Measurements from ENCODE around the gene CCDC92.

CCDC92 gene

DNA sequence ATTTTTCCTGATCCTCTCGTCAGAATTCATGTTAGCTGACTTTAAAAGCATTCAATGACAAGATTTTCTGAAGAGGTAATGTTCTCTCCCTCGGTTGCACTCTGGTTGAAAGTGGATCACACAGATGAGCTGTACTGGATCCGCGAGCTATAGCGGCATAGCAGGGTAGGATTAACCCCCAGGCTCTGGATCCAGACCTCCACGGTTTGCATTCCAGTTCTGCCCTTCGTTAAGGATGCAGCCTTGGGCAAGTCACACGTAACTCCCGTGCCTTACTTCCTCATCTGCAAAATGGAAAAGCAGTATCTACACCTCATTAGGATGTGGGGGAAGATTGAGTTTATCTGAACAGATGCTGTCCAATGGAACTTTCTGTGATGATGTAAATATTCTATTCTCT lies 13.8 kb downstream of the CCDC92 start:
- TF ChIP-seq, protein P1, sequence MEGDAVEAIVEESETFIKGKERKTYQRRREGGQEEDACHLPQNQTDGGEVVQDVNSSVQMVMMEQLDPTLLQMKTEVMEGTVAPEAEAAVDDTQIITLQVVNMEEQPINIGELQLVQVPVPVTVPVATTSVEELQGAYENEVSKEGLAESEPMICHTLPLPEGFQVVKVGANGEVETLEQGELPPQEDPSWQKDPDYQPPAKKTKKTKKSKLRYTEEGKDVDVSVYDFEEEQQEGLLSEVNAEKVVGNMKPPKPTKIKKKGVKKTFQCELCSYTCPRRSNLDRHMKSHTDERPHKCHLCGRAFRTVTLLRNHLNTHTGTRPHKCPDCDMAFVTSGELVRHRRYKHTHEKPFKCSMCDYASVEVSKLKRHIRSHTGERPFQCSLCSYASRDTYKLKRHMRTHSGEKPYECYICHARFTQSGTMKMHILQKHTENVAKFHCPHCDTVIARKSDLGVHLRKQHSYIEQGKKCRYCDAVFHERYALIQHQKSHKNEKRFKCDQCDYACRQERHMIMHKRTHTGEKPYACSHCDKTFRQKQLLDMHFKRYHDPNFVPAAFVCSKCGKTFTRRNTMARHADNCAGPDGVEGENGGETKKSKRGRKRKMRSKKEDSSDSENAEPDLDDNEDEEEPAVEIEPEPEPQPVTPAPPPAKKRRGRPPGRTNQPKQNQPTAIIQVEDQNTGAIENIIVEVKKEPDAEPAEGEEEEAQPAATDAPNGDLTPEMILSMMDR (IDR thresholded peaks at IDR 0.05) = no peak

DNA sequence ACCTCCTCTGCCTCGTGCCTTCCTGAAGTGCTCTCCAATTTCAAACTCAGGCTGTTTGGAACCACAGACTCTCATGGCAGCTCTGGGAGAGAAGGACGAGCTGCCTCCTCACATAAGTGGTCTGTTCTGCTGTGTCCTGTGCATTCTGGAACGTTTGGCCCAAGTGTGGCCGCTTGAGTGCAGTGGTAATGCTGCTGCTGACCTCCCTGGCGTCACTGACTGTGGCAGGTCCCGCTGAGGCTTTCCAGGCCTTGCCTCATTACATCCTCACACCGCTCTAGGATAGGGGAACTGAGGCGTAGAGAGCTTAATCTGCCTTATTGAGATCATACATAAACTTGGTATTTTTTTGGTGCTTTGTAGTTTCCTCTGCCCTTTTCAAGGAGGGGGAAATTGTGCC lies 14.2 kb downstream of the CCDC92 start:
- H3K27me3 ChIP-seq = no peaks in the 10 kb centered on the region
- TF ChIP-seq, protein P1 (IDR thresholded peaks at IDR 0.05) = no peak
- no peaks in the 10 kb centered on the region for H3K9me3 ChIP-seq
- H3K4me1 ChIP-seq = no peaks in the 10 kb centered on the region
- no peak overlapping the region for H3K27ac ChIP-seq
- intact Hi-C loops (cut with DNase I; ENCODE audit: low total_unique reads) = no loop called here
- no peak for DNase-seq
- no peaks in the 10 kb centered on the region for H3K36me3 ChIP-seq
- H3K4me3 ChIP-seq = no peak overlapping the region

More for the DNA sequence above, 13.8 kb downstream of the CCDC92 start:
- intact Hi-C loops (cut with DNase I; ENCODE audit: low total_unique reads) = no loop called here
- H3K9me3 ChIP-seq = no peaks in the 10 kb centered on the region
- no peak for DNase-seq
- no peaks in the 10 kb centered on the region for H3K36me3 ChIP-seq
- H3K27ac ChIP-seq = no peak overlapping the region
- no peak overlapping the region for H3K4me3 ChIP-seq
- no peaks in the 10 kb centered on the region for H3K4me1 ChIP-seq
- no peaks in the 10 kb centered on the region for H3K27me3 ChIP-seq

DNA sequence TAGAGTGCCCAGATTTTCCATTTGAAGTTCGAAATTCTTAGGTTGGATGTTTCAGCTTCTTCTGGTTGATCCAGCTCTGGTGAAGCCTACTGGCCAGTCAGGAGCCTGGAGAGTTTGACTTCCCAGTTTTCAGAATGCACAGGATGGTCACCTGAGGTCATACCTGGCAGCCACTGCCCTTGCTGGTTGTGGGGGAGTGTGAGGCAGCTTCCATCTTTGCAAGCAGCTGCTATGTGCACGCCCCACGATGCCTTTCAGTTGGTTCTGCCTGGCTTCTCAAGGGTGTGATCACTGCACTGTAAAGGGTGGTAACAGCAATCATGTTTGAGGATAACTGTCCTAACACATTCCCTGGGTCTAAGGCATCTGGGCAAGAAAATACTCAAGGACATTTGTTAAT lies 15.4 kb downstream of the CCDC92 start:
- Histone ChIP-seq H3K4me3 (no peak overlapping the region), H3K27ac (no peak overlapping the region), H3K4me1 (peaks cover 0 to 10% (median 3%) of the 10 kb centered on the region in 4 donors), H3K36me3 (no peaks in the 10 kb centered on the region), H3K9me3 (no peaks in the 10 kb centered on the region), H3K27me3 (no peaks in the 10 kb centered on the region)
- intact Hi-C loops (cut with DNase I; ENCODE audit: low total_unique reads) = no loop called here
- DNase-seq = no peak
- TF ChIP-seq, protein P1 (IDR thresholded peaks at IDR 0.05) = no peak

DNA sequence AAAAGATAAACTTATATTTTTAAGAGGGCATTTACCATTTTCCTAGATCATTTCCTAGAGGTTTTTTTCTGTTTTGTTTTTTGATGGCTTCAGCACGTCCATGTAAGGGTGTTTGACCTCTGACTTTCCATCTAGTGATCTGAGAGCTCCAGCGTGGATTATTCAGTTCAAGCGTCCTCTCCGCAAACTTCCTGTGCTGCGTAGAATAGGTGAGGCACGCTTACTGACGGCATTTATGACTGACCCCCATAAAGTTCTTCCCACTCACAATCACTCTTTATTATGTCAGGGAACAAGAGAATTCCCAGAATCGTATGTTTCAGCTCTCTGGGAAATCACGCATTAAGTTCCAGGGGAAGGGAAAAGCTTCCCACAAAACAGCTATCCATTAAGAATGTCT lies 16.4 kb downstream of the CCDC92 start:
- Histone ChIP-seq H3K36me3 (no peaks in the 10 kb centered on the region), H3K27ac (no peak overlapping the region), H3K4me3 (no peak overlapping the region), H3K27me3 (no peaks in the 10 kb centered on the region), H3K4me1 (peaks cover 0 to 19% (median 7%) of the 10 kb centered on the region in 4 donors), H3K9me3 (no peaks in the 10 kb centered on the region)
- intact Hi-C loops (cut with DNase I; ENCODE audit: low total_unique reads) = no loop called here
- no peak for DNase-seq
- TF ChIP-seq, protein P1 (IDR thresholded peaks at IDR 0.05) = no peak

DNA sequence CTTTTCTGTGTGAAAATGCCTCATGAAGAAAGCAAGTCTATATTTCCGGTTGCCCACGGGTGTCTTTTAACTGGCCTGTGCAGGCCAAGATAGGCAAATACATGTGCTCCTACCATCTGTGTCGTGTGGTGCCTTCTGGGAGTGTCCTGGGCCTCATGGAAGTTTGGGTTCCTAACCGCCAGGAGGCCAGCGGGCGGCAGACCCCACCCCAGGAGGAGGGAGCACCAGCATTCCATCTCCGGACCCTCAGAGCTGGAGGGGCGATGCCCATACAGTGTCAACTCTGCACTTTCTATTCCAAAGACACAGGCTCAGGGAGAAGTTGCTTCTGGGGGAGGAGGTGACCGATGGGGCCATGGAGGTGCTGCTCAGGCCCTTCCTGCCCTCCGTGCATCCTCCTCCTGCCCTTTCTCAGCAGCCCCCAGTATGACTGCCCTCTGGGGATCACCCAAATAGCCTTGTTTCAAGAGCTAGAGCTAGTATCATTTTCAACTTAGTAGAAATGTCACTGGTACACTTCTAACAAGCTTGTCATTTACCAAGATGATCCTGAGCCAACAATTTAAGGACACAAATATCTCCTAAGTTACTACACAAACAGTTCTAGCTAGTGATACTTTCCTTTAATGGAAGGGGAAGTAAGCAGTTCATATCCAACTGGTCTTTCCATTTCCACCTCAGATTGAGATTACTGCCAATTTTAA lies 17.8 kb downstream of the CCDC92 start:
- H3K9me3 ChIP-seq = no peaks in the 10 kb centered on the region
- H3K27ac ChIP-seq = no peak overlapping the region
- H3K36me3 ChIP-seq = no peaks in the 10 kb centered on the region
- DNase-seq = no peak
- H3K4me3 ChIP-seq = no peak overlapping the region
- peaks cover 0 to 31% (median 15%) of the 10 kb centered on the region in 4 donors for H3K4me1 ChIP-seq
- intact Hi-C loops (cut with DNase I; ENCODE audit: low total_unique reads) = no loop called here
- H3K27me3 ChIP-seq = no peaks in the 10 kb centered on the region
- TF ChIP-seq, protein P1 (IDR thresholded peaks at IDR 0.05) = no peak
